ENCODE data around the gene NME3. TPM values are rescaled to one million over a fixed set of nuclear protein-coding genes. Genes with fewer than 3 reads are reported as not detected.

The NME3 gene
- total RNA-seq, 1 experiment from 2014 or later, result 76.9 TPM

- Histone ChIP-seq H3K9me3 (ENCODE audit: control insufficient read depth, low read depth, low read length) (no peaks in the 10 kb centered on the region), H3K4me2 (ENCODE audit: insufficient read depth, insufficient read length, low read length) (no peak overlapping the region), H4K20me1 (ENCODE audit: control insufficient read depth, insufficient read depth, insufficient read length) (no peaks in the 10 kb centered on the region)
These were observed 41.9 kb downstream of the NME3 start for GRCh38 chr16:1729445-1729844.

More at GRCh38 chr16:1729445-1729844, 41.9 kb downstream of the NME3 start:
- H3K23me2 ChIP-seq (ENCODE audit: insufficient read length, low read depth, low read length, poor library complexity, severe bottlenecking), result no peaks in the 10 kb centered on the region
- Mint-ChIP-seq H3K27ac (peak overlapping the region in 1 of 3 experiments; percentile 84; a peak in 1 of 7 replicates), H3K9me3 (no peaks in the 10 kb centered on the region), H3K4me3 (no peak overlapping the region), H3K36me3 (ENCODE audit: insufficient read depth in 1 of 3, low read depth in 3 of 3) (peaks cover 2 to 25% (median 22%) of the 10 kb centered on the region in 3 experiments; a peak in 6 of 7 replicates), H3K27me3 (ENCODE audit: low read depth) (no peaks in the 10 kb centered on the region), H3K4me1 (no peaks in the 10 kb centered on the region)
- no peak overlapping the region for H3K56ac ChIP-seq (ENCODE audit: insufficient read length, low read depth, low read length)
- H3K23ac ChIP-seq (ENCODE audit: insufficient read length, low read depth, low read length), result no peak overlapping the region
- no CpG with 5 or more reads among the region's 35 CpGs for WGBS (ENCODE audit: extremely low coverage, insufficient read length, low lambda C conversion rate)
- no peak overlapping the region for H2BK20ac ChIP-seq (ENCODE audit: low read depth, low read length, poor library complexity, severe bottlenecking)
- no peaks in the 10 kb centered on the region for H3K79me2 ChIP-seq (ENCODE audit: insufficient read depth, low read length)
- H4K5ac ChIP-seq (ENCODE audit: insufficient read length, low read depth, low read length), result no peak overlapping the region
- no peak overlapping the region for H2AK5ac ChIP-seq (ENCODE audit: insufficient read length, low read length)
- no peak overlapping the region for H2BK120ac ChIP-seq (ENCODE audit: low read depth, low read length, poor library complexity, severe bottlenecking)
- TF ChIP-seq, protein P1, sequence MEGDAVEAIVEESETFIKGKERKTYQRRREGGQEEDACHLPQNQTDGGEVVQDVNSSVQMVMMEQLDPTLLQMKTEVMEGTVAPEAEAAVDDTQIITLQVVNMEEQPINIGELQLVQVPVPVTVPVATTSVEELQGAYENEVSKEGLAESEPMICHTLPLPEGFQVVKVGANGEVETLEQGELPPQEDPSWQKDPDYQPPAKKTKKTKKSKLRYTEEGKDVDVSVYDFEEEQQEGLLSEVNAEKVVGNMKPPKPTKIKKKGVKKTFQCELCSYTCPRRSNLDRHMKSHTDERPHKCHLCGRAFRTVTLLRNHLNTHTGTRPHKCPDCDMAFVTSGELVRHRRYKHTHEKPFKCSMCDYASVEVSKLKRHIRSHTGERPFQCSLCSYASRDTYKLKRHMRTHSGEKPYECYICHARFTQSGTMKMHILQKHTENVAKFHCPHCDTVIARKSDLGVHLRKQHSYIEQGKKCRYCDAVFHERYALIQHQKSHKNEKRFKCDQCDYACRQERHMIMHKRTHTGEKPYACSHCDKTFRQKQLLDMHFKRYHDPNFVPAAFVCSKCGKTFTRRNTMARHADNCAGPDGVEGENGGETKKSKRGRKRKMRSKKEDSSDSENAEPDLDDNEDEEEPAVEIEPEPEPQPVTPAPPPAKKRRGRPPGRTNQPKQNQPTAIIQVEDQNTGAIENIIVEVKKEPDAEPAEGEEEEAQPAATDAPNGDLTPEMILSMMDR (conservative IDR thresholded peaks at IDR 0.05), result no peak
- H2BK12ac ChIP-seq (ENCODE audit: insufficient read length, low read depth, low read length), result no peak overlapping the region
- no peak for DNase-seq
- no peak overlapping the region for H4K91ac ChIP-seq (ENCODE audit: insufficient read length, low read depth, low read length)
- no peak overlapping the region for H3K4ac ChIP-seq (ENCODE audit: low read depth, low read length)
- H3K14ac ChIP-seq (ENCODE audit: insufficient read depth, low read length), result no peak overlapping the region
- H3K27me3 ChIP-seq (ENCODE audit: insufficient read depth, low read length), result no peaks in the 10 kb centered on the region
- no peaks in the 10 kb centered on the region for H3K79me1 ChIP-seq (ENCODE audit: insufficient read depth, low read depth, low read length, poor library complexity, severe bottlenecking)
- no peaks in the 10 kb centered on the region for H3K4me1 ChIP-seq (ENCODE audit: insufficient read depth, low read length)
- H3K27ac ChIP-seq (ENCODE audit: insufficient read length, low read depth, low read length), result no peak overlapping the region
- H3T11ph ChIP-seq (ENCODE audit: low read length), result no peak overlapping the region
- H3K18ac ChIP-seq (ENCODE audit: insufficient read length, low read depth, low read length), result no peak overlapping the region
- H2AFZ ChIP-seq (ENCODE audit: low read length), result no peak overlapping the region
- no peak overlapping the region for H2BK15ac ChIP-seq (ENCODE audit: low read depth, low read length)
- no peak overlapping the region for H2BK5ac ChIP-seq (ENCODE audit: insufficient read length, low read length)
- H3K9ac ChIP-seq (ENCODE audit: extremely low read depth, insufficient read length, low read length), result no peak overlapping the region
- no peak overlapping the region for H4K8ac ChIP-seq (replicated peaks; ENCODE audit: insufficient read length, low read depth, low read length)

All from H9 (cell line).